ENCODE data around the gene MYH16. TPM values are rescaled to one million over a fixed set of nuclear protein-coding genes. Genes with fewer than 3 reads are reported as not detected.
"Not testable (repeated sequence)": the region's sequence is repeated elsewhere in the genome, so short reads cannot be mapped to it uniquely, and the experiment has no call there.

Gene MYH16
- total and polyA plus RNA-seq, 4 donors = not detected

DNA sequence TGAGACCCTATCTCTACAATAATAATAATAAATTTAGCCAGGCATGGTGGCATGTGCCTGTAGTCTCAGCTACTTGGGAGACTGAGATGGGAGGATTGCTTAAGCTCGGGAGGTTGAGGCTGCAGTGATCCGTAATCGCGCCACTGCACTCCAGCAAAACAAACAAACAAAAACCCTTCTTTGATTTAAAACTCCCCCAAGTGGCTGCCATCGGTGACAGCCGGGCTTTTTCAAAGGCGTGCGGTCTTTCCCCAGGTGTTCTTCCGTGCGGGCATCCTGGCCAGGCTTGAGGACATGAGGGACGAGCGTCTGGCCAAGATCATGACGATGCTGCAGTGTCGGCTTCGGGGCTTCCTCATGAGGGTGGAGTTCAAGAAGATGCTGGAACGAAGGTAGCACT, 1.9 kb upstream of the MYH16 start:
- Histone ChIP-seq H3K27ac (ENCODE audit: low read depth in 1 of 2, low read length in 2 of 2) (no peak overlapping the region), H3K27me3 (ENCODE audit: control insufficient read depth in 4 of 4, insufficient read depth in 4 of 4, low read length in 3 of 4) (no peaks in the 10 kb centered on the region), H3K36me3 (ENCODE audit: control insufficient read depth in 4 of 4, insufficient read depth in 3 of 4, low read depth in 1 of 4, low read length in 3 of 4) (no peaks in the 10 kb centered on the region), H3K4me3 (ENCODE audit: low read depth in 1 of 3, low read length in 3 of 3) (no peak overlapping the region), H3K9ac (ENCODE audit: low read depth in 1 of 2, low read length in 2 of 2) (no peak overlapping the region), H3K4me1 (ENCODE audit: control insufficient read depth in 4 of 4, insufficient read depth in 4 of 4, low read length in 3 of 4) (no peaks in the 10 kb centered on the region), H3K9me3 (ENCODE audit: control insufficient read depth in 4 of 4, low read length in 3 of 4) (no peaks in the 10 kb centered on the region)
- DNase-seq (ENCODE audit: low spot score) = no peak
- WGBS = 60% methylated on average over 16 of the region's 16 CpGs
- peak; percentile 33 for TF ChIP-seq CTCF (IDR thresholded peaks at IDR 0.05; ENCODE audit: low read depth, low read length, missing input control)
- no peak for TF ChIP-seq MAX (IDR thresholded peaks at IDR 0.05)
- TF ChIP-seq RAD21 (IDR thresholded peaks at IDR 0.05) = peak; percentile 72
- TF ChIP-seq TAF1 (conservative IDR thresholded peaks at IDR 0.05) = no peak

DNA sequence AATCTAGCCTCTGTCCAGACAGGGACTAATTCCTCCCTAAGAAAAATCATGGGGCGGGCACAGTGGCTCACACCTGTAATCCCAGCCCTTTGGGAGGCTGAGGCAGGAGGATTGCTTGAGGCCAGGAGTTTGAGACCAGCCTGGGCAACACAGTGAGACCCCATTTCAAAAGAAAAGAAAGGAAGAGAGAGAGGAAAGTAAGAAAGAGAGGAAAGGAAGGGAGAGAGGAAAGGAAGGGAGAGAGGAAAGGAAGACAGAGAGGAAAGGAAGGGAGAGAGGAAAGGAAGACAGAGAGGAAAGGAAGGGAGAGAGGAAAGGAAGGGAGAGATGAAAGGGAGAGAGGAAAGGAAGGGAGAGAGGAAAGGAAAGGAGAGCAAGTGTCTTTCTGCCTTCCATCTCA, 922 bp downstream of the MYH16 start:
- H3K27ac ChIP-seq (ENCODE audit: low read depth in 1 of 2, low read length in 2 of 2); H3K9me3 ChIP-seq (ENCODE audit: control insufficient read depth in 4 of 4, low read length in 3 of 4); DNase-seq (ENCODE audit: low spot score); H3K4me3 ChIP-seq (ENCODE audit: low read depth in 1 of 3, low read length in 3 of 3); H3K27me3 ChIP-seq (ENCODE audit: control insufficient read depth in 4 of 4, insufficient read depth in 4 of 4, low read length in 3 of 4); H3K9ac ChIP-seq (ENCODE audit: low read depth in 1 of 2, low read length in 2 of 2); H3K36me3 ChIP-seq (ENCODE audit: control insufficient read depth in 4 of 4, insufficient read depth in 3 of 4, low read depth in 1 of 4, low read length in 3 of 4); H3K4me1 ChIP-seq (ENCODE audit: control insufficient read depth in 4 of 4, insufficient read depth in 4 of 4, low read length in 3 of 4): not testable (repeated sequence)
- 93% methylated on average over 1 of the region's 1 CpG for WGBS

DNA sequence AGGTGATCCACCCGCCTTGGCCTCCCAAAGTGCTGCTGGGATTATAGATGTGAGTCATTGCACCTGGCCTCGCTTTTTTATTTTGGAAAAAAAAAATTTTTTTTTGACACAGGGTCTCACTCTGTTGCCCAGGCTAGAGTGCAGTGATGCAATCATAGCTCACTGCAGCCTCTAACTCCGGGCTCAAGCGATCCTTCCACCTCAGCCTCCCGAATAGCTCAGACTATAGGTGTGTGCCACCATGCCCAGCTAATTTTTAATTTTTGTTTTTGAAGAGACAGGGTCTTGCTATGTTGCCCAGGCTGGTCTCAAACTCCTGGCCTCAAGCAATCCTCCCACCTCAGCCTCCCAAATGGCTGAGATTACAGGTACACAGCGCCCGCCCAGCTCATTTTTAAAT, 2.3 kb downstream of the MYH16 start:
- H3K9me3 ChIP-seq (ENCODE audit: control insufficient read depth in 4 of 4, low read length in 3 of 4); H3K36me3 ChIP-seq (ENCODE audit: control insufficient read depth in 4 of 4, insufficient read depth in 3 of 4, low read depth in 1 of 4, low read length in 3 of 4); H3K4me1 ChIP-seq (ENCODE audit: control insufficient read depth in 4 of 4, insufficient read depth in 4 of 4, low read length in 3 of 4); DNase-seq (ENCODE audit: low spot score); H3K27me3 ChIP-seq (ENCODE audit: control insufficient read depth in 4 of 4, insufficient read depth in 4 of 4, low read length in 3 of 4); H3K9ac ChIP-seq (ENCODE audit: low read depth in 1 of 2, low read length in 2 of 2); H3K27ac ChIP-seq (ENCODE audit: low read depth in 1 of 2, low read length in 2 of 2); H3K4me3 ChIP-seq (ENCODE audit: low read depth in 1 of 3, low read length in 3 of 3): not testable (repeated sequence)
- WGBS = 96% methylated on average over 7 of the region's 7 CpGs

DNA sequence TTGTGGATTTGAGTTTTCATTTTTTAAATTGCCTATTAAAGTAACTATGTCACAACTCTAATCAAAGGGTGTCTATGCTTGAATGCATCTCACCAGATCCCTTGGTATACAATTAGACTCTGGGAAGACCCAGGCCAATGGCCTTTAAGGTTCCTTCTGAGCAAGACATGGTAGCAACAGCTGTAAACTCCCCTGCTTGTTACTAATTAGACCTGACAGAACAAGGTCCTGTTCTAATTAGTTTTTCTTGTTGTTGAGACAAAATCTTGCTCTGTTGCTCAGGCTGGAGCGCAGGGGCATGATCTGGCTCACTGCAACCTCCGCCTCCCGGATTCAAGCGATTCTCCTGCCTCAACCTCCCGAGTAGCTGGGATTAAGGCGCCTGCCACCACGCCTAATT, 2.9 kb downstream of the MYH16 start:
- 97% methylated on average over 7 of the region's 7 CpGs for WGBS
- DNase-seq (ENCODE audit: low spot score) = no peak
- no peak overlapping the region for H3K9ac ChIP-seq (ENCODE audit: low read depth in 1 of 2, low read length in 2 of 2)
- H3K9me3 ChIP-seq (ENCODE audit: control insufficient read depth in 4 of 4, low read length in 3 of 4) = no peaks in the 10 kb centered on the region
- H3K27ac ChIP-seq (ENCODE audit: low read depth in 1 of 2, low read length in 2 of 2) = no peak overlapping the region
- H3K4me3 ChIP-seq (ENCODE audit: low read depth in 1 of 3, low read length in 3 of 3) = no peak overlapping the region
- TF ChIP-seq TAF1 (conservative IDR thresholded peaks at IDR 0.05) (no peak), EGR1 (IDR thresholded peaks at IDR 0.05; ENCODE audit: low read depth in 2 of 2) (no peak), RXRA (IDR thresholded peaks at IDR 0.05) (no peak), CTCF (IDR thresholded peaks at IDR 0.05; ENCODE audit: low read depth, low read length, missing input control) (no peak), MAX (IDR thresholded peaks at IDR 0.05) (no peak), YY1 (IDR thresholded peaks at IDR 0.05) (no peak), HNF4G (IDR thresholded peaks at IDR 0.05) (no peak), FOXA1 (IDR thresholded peaks at IDR 0.05) (no peak), ATF3 (IDR thresholded peaks at IDR 0.05) (no peak), HNF4A (conservative IDR thresholded peaks at IDR 0.05) (no peak), JUND (IDR thresholded peaks at IDR 0.05) (no peak), FOXA2 (IDR thresholded peaks at IDR 0.05) (no peak)
- no peaks in the 10 kb centered on the region for H3K36me3 ChIP-seq (ENCODE audit: control insufficient read depth in 4 of 4, insufficient read depth in 3 of 4, low read depth in 1 of 4, low read length in 3 of 4)
- H3K4me1 ChIP-seq (ENCODE audit: control insufficient read depth in 4 of 4, insufficient read depth in 4 of 4, low read length in 3 of 4) = no peaks in the 10 kb centered on the region
- H3K27me3 ChIP-seq (ENCODE audit: control insufficient read depth in 4 of 4, insufficient read depth in 4 of 4, low read length in 3 of 4) = no peaks in the 10 kb centered on the region
